ENCODE results near the gene PRXL2C.
"Not testable (repeated sequence)": the region's sequence is repeated elsewhere in the genome, so short reads cannot be mapped to it uniquely, and the experiment has no call there.

The PRXL2C gene

GRCh38 chr9:96617439-96618185 lies 37.5 kb downstream of the PRXL2C start:
- no peaks in the 10 kb centered on the region for H3K36me3 ChIP-seq (ENCODE audit: low read depth)
- TF ChIP-seq CTCF (IDR thresholded peaks at IDR 0.05; ENCODE audit: poor library complexity, severe bottlenecking), result no peak
- no peaks in the 10 kb centered on the region for H3K27me3 ChIP-seq (ENCODE audit: insufficient read depth, poor library complexity, severe bottlenecking)
- H3K4me1 ChIP-seq (ENCODE audit: insufficient read depth, poor library complexity, severe bottlenecking), result no peaks in the 10 kb centered on the region
- DNase-seq (ENCODE audit: low spot score), result no peak
- H3K9me3 ChIP-seq (ENCODE audit: severe bottlenecking), result no peaks in the 10 kb centered on the region
- H3K4me3 ChIP-seq (ENCODE audit: severe bottlenecking), result no peak overlapping the region
- no peak for ATAC-seq (ENCODE audit: low read depth)
- no peak overlapping the region for H3K27ac ChIP-seq (ENCODE audit: poor library complexity, severe bottlenecking)

DNA sequence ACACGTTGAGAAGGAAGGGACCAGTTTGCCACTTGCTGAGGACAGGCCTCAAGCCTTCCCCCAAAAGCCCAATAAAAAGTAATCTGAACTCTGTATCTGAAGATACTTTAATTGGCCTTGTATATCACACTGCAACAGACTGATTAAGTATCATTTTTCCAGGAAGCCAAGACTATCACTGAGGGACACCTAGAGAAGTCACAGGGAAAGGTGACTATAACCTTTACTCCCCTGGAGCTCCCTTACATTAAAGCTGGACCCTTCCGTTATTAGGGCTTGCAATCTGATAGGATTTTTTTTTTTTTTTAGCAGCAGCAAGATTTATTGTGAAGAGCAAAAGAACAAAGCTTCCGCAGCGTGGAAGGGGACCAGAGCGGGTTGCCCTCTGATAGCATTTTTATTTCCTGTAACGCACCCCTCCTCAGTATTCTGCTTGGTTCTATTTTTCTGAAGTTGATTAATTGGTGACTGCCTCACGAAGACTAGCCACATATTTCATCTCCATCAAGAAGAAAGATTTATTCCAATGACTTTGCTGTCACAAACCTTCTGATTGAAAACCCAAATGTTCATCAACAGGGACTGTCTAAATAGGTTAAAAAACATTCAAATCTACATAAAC lies 38.2 kb downstream of the PRXL2C start:
- ATAC-seq (ENCODE audit: low read depth) (no peak), DNase-seq (ENCODE audit: low spot score) (no peak)
- Histone ChIP-seq H3K36me3 (ENCODE audit: low read depth) (no peaks in the 10 kb centered on the region), H3K9me3 (ENCODE audit: severe bottlenecking) (no peaks in the 10 kb centered on the region), H3K27me3 (ENCODE audit: insufficient read depth, poor library complexity, severe bottlenecking) (no peaks in the 10 kb centered on the region), H3K4me1 (ENCODE audit: insufficient read depth, poor library complexity, severe bottlenecking) (no peaks in the 10 kb centered on the region), H3K27ac (ENCODE audit: poor library complexity, severe bottlenecking) (no peak overlapping the region), H3K4me3 (ENCODE audit: severe bottlenecking) (no peak overlapping the region)
- no peak for TF ChIP-seq CTCF (IDR thresholded peaks at IDR 0.05; ENCODE audit: poor library complexity, severe bottlenecking)

GRCh38 chr9:96615411-96615810 lies 39.7 kb downstream of the PRXL2C start:
- Histone ChIP-seq H3K9me3 (ENCODE audit: severe bottlenecking) (no peaks in the 10 kb centered on the region), H3K27me3 (ENCODE audit: insufficient read depth, poor library complexity, severe bottlenecking) (no peaks in the 10 kb centered on the region), H3K36me3 (ENCODE audit: low read depth) (no peaks in the 10 kb centered on the region), H3K4me1 (ENCODE audit: insufficient read depth, poor library complexity, severe bottlenecking) (no peaks in the 10 kb centered on the region), H3K27ac (ENCODE audit: poor library complexity, severe bottlenecking) (no peak overlapping the region), H3K4me3 (ENCODE audit: severe bottlenecking) (no peak overlapping the region)
- no peak for TF ChIP-seq CTCF (IDR thresholded peaks at IDR 0.05; ENCODE audit: poor library complexity, severe bottlenecking)
- DNase-seq (ENCODE audit: low spot score) (no peak), ATAC-seq (ENCODE audit: low read depth) (no peak)

DNA sequence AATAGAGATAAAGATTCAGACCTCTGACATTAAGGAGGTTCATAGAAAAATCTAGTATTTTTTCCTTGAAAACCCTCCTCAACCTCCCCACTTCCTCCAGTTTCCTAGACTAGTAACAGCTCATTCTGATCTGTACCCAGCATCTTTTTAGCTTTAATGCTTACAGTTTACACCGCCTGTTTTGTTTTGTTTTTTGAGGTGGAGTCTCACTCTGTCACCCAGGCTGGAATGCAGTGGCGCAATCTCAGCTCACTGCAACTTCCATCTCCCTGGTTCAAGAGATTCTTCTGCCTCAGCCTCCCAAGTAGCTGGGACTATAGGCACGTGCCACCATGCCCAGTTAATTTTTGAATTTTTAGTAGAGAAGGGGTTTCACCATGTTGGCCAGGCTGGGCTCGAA lies 40.5 kb downstream of the PRXL2C start:
- not testable (repeated sequence) for H3K4me1 ChIP-seq (ENCODE audit: insufficient read depth, poor library complexity, severe bottlenecking); H3K36me3 ChIP-seq (ENCODE audit: low read depth); H3K4me3 ChIP-seq (ENCODE audit: severe bottlenecking); H3K27ac ChIP-seq (ENCODE audit: poor library complexity, severe bottlenecking); H3K9me3 ChIP-seq (ENCODE audit: severe bottlenecking); ATAC-seq (ENCODE audit: low read depth); H3K27me3 ChIP-seq (ENCODE audit: insufficient read depth, poor library complexity, severe bottlenecking); DNase-seq (ENCODE audit: low spot score)

GRCh38 chr9:96612966-96613589 lies 42.0 kb downstream of the PRXL2C start:
- H3K27ac ChIP-seq (ENCODE audit: poor library complexity, severe bottlenecking), result no peak overlapping the region
- H3K27me3 ChIP-seq (ENCODE audit: insufficient read depth, poor library complexity, severe bottlenecking), result no peaks in the 10 kb centered on the region
- H3K4me1 ChIP-seq (ENCODE audit: insufficient read depth, poor library complexity, severe bottlenecking), result no peaks in the 10 kb centered on the region
- no peaks in the 10 kb centered on the region for H3K36me3 ChIP-seq (ENCODE audit: low read depth)
- ATAC-seq (ENCODE audit: low read depth) (no peak), DNase-seq (ENCODE audit: low spot score) (no peak)
- no peaks in the 10 kb centered on the region for H3K9me3 ChIP-seq (ENCODE audit: severe bottlenecking)
- no peak for TF ChIP-seq CTCF (IDR thresholded peaks at IDR 0.05; ENCODE audit: poor library complexity, severe bottlenecking)
- no peak overlapping the region for H3K4me3 ChIP-seq (ENCODE audit: severe bottlenecking)

Measured in RWPE2 (cell line).